T follicular helper cell (primary cell): ENCODE results near the gene DLX2.

Experiments used
- DNase-seq: peaks from one replicate; pipeline ENCODE4 v3.0.0-alpha.2; 2020; ENCODE audit warnings: low read depth

The DLX2 gene

DNA sequence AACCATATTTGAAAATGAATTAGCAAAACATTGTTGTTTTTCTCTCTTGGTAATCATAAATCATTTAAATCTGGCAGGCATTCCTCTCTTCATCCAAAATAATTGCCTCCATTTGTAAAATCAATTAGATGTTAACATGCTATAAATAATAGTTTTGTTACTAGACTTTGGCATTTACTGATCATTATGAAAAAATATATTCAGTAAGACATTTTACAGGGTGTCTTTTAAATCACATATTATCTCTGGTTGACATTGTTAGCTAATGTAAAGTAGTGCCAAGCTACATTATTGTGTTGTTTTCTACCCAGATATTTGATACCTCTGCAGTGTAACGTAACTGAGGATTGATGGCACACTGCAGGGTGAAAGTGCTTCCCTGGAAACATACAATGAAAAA is 49.2 kb downstream of the DLX2 start:
- no peak for DNase-seq

DNA sequence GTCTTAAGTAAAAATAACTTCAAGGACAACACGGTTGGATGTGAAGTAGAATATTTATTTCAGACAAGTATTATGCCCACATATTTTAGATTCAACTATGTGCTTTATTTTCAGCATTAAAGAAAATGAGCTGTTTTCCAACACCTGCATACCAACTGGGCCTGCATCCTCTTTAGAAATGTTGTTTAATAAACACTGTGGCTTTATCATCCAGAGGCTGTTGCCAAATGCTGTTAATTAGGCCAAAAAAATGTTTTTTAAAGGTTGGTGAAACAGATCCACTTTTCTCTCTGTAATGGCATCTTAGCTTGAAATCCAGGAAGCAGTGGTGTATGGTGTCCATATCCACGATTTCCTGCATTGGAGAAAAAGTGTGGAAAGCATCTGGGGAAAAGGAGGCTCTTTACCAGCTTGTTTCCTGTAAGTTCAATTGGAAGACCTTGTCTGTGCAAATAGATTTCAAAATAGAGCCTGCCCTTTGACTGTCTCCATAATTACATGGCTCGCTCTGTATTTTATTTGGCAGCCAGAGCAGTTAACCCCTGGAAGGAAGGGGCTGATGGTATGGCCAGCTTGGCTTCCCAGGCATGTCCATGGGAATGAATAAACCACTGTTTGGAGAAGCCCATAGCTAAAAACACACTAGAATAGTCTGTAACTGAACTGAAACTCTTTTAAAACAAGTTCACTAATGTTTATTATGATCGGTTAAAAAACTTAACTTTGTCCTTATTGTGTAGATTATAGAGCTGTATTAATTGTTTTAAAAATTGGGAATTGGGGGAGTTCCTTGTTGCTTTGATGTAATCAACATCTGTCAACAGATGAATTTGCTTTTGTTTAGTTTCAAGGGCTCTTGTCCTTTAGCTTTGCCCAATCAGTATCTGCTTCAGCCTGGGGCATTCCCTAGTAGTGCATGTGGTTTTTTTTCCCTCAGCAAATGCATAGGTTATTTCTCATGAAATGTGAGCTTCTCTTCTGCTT is 50.4 kb downstream of the DLX2 start:
- no peak for DNase-seq

DNA sequence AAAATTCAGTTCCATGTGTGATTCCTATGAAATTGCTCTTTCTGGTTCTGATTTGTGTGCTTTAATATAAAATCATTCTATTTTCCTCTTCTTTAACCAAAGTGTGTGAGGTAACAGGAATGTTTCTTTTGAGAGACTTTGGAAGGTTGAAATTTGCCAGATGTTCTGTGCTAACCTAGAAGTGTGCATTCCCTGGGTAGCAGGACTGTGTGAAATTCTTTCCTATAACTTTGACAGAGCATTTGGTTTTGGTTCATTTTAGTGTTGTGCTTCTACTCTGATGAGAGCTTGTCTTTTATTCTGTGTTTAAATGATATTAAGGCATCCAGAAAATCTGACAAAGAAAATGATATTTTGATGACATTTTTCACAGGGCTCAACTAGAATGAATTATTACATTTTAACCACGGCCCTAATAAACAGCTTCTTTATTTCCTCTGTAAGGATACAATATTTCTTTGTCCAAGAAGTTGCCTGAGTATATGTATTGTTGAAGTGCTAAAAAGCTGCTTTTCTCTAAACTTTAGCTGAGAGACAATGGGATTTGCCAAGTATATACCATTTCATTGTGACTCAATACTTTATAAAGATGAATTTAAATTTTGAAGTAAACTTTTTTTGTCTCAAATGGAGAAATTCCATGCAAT is 52.1 kb downstream of the DLX2 start:
- DNase-seq = no peak

DNA sequence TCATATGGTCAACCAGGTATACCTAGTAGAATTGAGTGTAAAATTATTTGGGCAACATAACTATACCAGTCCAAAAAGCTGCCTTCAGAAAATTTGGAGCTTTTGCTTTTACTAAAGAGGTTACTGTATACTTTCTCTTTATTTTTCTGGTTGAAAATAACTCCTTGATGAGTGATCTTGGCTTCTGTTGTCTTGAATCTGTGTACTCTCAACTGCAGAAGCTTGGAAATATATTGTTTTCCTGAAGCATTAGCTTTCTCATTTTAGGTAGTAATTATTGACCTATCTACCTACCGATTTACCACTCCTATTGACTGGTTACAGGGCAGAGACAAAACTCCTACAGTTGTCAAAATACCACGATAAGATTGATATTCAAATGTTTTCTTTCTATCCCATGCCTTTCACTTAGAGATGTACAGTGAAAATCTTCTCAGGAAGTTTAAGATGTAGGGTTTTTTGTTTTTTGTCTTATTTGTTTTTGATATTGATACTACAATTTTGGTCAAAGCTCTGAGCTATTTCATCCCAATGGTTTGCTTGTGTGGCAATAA is 53.1 kb downstream of the DLX2 start:
- DNase-seq = no peak
